ENCODE measurements around the gene YPEL5. TPM values are rescaled to one million over a fixed set of nuclear protein-coding genes. Genes with fewer than 3 reads are reported as not detected.

Gene YPEL5
- total RNA-seq, 4 donors from 2014 or later: 34.1 to 65.0 (median 40.7) TPM

DNA sequence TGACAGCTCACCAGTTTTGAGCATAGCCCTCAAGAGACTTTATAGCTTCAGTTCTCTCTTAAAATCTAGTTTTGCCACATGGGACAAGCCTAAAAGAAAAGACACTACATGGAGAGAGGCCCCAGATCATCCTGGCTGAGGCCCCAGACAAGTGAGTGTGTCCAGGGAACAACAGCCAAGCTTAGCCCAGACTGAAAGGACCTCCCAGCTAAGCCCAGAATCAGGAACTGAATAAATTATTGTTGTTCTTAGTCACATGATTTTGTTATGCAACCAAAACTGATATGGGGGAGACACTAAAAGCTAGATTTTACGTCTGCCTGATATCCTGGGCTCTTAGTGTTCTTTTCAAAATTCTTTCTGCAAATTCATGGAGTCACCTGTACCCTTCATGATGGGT lies 55.2 kb downstream of the YPEL5 start:
- no peak overlapping the region for H3K27ac ChIP-seq
- H3K4me3 ChIP-seq: no peak overlapping the region
- H3K4me1 ChIP-seq: peaks cover 0 to 4% (median 0%) of the 10 kb centered on the region in 3 donors
- TF ChIP-seq, protein P1, sequence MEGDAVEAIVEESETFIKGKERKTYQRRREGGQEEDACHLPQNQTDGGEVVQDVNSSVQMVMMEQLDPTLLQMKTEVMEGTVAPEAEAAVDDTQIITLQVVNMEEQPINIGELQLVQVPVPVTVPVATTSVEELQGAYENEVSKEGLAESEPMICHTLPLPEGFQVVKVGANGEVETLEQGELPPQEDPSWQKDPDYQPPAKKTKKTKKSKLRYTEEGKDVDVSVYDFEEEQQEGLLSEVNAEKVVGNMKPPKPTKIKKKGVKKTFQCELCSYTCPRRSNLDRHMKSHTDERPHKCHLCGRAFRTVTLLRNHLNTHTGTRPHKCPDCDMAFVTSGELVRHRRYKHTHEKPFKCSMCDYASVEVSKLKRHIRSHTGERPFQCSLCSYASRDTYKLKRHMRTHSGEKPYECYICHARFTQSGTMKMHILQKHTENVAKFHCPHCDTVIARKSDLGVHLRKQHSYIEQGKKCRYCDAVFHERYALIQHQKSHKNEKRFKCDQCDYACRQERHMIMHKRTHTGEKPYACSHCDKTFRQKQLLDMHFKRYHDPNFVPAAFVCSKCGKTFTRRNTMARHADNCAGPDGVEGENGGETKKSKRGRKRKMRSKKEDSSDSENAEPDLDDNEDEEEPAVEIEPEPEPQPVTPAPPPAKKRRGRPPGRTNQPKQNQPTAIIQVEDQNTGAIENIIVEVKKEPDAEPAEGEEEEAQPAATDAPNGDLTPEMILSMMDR (IDR thresholded peaks at IDR 0.05): no peak
- no peak for TF ChIP-seq POLR2A (IDR thresholded peaks at IDR 0.05)
- H3K27me3 ChIP-seq: peaks cover 0 to 8% (median 0%) of the 10 kb centered on the region in 4 donors
- no peaks in the 10 kb centered on the region for H3K9me3 ChIP-seq
- no peak for DNase-seq
- WGBS, 2 donors: 36 to 56% methylated on average over 1 of the region's 1 CpG
- H3K36me3 ChIP-seq: no peaks in the 10 kb centered on the region
- intact Hi-C loops (cut with DNase I): no loop called here

DNA sequence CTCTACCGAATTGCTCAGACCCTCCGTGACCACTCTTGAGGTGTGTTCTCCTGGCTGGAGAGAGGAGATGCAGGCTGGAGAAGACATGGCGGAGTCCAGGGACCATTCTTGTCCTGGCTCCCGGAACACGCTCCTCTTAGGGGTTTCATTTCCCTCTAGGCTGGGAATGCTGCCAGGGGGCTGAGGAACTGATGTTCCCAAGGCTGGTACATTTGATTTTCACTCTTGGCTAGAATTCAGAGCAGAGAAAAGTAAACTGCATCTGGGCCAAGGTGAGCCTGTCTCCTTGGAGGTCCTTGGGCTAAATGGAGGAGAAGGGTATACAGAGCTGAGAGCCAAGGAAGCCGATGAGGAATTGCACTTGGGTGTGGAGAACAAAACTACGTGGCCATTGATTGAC lies 56.3 kb downstream of the YPEL5 start:
- DNase-seq: no peak
- TF ChIP-seq, protein P1 (IDR thresholded peaks at IDR 0.05): no peak
- TF ChIP-seq POLR2A (IDR thresholded peaks at IDR 0.05): no peak
- H3K9me3 ChIP-seq: no peaks in the 10 kb centered on the region
- WGBS, 2 donors: 76 to 85% methylated on average over 5 of the region's 7 CpGs
- intact Hi-C loops (cut with DNase I): no loop called here
- H3K36me3 ChIP-seq: no peaks in the 10 kb centered on the region
- no peak overlapping the region for H3K4me3 ChIP-seq
- no peak overlapping the region for H3K27ac ChIP-seq
- peaks cover 0 to 4% (median 0%) of the 10 kb centered on the region in 3 donors for H3K4me1 ChIP-seq
- peaks cover 0 to 8% (median 0%) of the 10 kb centered on the region in 4 donors for H3K27me3 ChIP-seq

DNA sequence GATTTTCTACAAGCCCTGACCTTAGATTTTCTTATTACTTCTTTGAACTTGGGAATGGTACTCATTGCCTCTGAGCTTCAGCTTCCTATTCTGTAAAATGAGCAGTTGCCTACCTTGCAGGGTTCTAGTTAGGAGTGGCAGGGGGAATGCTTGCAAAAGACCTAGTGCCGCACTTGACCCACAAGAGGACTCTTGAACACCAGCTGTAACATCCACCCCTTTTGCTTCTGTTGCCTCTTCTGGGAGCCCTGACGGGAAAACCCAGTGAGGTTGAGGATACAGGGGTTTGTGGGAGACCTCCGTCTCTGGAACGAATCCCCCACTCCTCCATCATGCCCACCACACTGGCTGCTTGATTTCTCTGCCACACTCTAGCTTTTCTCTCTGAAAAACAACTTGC lies 57.5 kb downstream of the YPEL5 start:
- Histone ChIP-seq H3K4me1 (peaks cover 0 to 8% (median 4%) of the 10 kb centered on the region in 3 donors), H3K36me3 (no peaks in the 10 kb centered on the region), H3K27ac (no peak overlapping the region), H3K4me3 (no peak overlapping the region), H3K9me3 (no peaks in the 10 kb centered on the region), H3K27me3 (peaks cover 0 to 8% (median 0%) of the 10 kb centered on the region in 4 donors)
- no peak for DNase-seq
- TF ChIP-seq, protein P1 (IDR thresholded peaks at IDR 0.05): no peak
- no peak for TF ChIP-seq POLR2A (IDR thresholded peaks at IDR 0.05)
- intact Hi-C loops (cut with DNase I): no loop called here
- WGBS, 2 donors: 87 to 90% methylated on average over 2 to 4 of the region's 4 CpGs

DNA sequence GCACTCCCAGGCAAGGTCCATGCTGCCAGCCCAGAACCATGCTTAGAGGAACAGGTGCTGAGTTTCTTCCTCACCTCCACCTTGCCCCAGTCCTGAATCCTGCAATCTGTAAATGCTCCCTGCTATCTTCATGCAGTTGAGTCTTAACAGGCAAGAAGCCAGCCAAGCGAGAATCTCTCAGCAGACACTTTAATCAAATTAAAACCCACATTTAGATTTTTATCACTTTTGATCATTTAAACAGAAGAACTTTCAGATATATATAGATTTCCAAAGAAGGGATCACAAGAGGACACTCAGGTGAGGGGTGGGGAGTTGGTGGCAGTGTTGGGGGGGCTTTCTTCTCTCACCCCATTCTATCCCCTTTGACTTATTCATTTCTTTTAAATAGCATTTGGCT lies 58.6 kb downstream of the YPEL5 start:
- no peak overlapping the region for H3K4me3 ChIP-seq
- H3K4me1 ChIP-seq: peaks cover 0 to 8% (median 4%) of the 10 kb centered on the region in 3 donors
- H3K27ac ChIP-seq: no peak overlapping the region
- TF ChIP-seq POLR2A (IDR thresholded peaks at IDR 0.05): no peak
- TF ChIP-seq, protein P1 (IDR thresholded peaks at IDR 0.05): no peak
- no peaks in the 10 kb centered on the region for H3K36me3 ChIP-seq
- no peaks in the 10 kb centered on the region for H3K9me3 ChIP-seq
- peaks cover 0 to 8% (median 0%) of the 10 kb centered on the region in 4 donors for H3K27me3 ChIP-seq
- WGBS, 2 donors: 69 to 100% methylated on average over 1 of the region's 1 CpG
- DNase-seq: no peak
- intact Hi-C loops (cut with DNase I): loop anchor here (5.0 kb wide), 1 partner anchor 502 kb away; no protein-coding TSS in a partner anchor

DNA sequence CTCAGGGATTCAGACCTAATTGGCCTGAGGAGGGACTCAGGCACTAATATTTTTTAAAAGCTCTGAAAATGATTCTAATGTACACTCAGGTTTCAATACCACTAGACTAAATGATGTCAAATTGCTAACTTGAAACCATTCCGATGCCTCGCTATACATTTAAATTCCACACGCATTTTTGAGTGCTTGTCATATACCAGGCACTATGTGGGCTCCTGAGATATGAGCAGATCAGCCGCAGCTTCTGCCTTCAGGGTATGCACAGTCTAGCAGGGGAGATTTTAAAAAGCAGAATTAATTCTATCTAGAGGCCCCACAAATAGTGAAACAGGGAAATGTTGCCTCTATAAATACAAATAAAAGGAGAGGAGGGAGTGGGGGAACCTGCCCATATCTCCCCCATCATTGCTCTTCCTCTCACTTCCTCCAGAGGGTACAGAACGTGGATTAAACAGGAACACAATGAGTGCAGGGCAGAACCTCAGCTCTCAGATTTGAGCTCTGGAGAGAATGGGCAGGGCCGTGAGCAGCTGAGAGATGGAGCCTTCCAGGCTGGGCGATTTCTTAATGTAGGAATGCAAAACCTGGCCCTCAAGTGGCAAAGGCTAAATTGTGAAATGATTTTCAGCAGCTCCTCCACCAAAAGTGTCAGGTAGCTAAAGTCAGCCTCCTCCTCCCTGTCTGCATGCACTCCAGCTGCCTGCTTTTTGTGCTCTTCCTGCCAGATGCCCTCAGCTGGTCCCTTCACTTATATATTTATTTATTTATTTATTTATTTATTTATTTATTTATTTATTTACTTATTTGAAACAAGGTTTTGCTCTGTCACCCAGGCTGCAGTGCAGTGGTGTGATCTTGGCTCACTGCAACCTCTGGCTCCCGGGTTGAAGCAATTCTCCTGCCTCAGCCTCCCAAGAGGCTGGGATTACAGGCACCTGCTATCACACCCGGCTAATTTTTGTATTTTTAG lies 59.9 kb downstream of the YPEL5 start:
- no peak for DNase-seq
- intact Hi-C loops (cut with DNase I): loop anchor here (5.0 kb wide), 1 partner anchor 501 kb away; no protein-coding TSS in a partner anchor
- H3K4me1 ChIP-seq: peaks cover 0 to 8% (median 4%) of the 10 kb centered on the region in 3 donors
- TF ChIP-seq, protein P1 (IDR thresholded peaks at IDR 0.05): no peak
- TF ChIP-seq POLR2A (IDR thresholded peaks at IDR 0.05): no peak
- H3K27me3 ChIP-seq: peaks cover 0 to 8% (median 0%) of the 10 kb centered on the region in 4 donors
- no peak overlapping the region for H3K4me3 ChIP-seq
- WGBS, 2 donors: 82 to 85% methylated on average over 8 to 9 of the region's 9 CpGs
- no peaks in the 10 kb centered on the region for H3K9me3 ChIP-seq
- H3K36me3 ChIP-seq: no peaks in the 10 kb centered on the region
- H3K27ac ChIP-seq: no peak overlapping the region
